GM12878 (cell line): ENCODE measurements around the gene GRIK2. TPM values are rescaled to one million over a fixed set of nuclear protein-coding genes. Genes with fewer than 3 reads are reported as not detected.

ENCODE experiments used
- ATAC-seq: fragments of 200-7000 bp; cut with Tn5 transposase; 3 replicates; pipeline ENCODE4 v1.9.1; 2020; ENCODE audit warnings: mild to moderate bottlenecking, moderate library complexity
- BruUV-seq: library from RNA; stranded (reverse); fragments of 400-500 nt; replicated peaks from 2 replicates; lab custom pipeline; 2021; lab: Mats Ljungman, UMichigan
- CTCF ChIA-PET: fragments of 300-600 bp; sonication (Branson Sonifier 250); formaldehyde crosslinking; extraction: SDS; loops from one replicate; lab custom pipeline; 2021; ENCODE audit warnings: inconsistent platforms; lab: Yijun Ruan, JAX
- POLR2A ChIA-PET: fragments of 350-600 bp; formaldehyde crosslinking; extraction: SDS; loops from one replicate; lab custom pipeline; 2021; ENCODE audit warnings: inconsistent platforms; lab: Charles Lee
- RAD21 ChIA-PET: fragments of 300-600 bp; sonication (Branson Sonifier 250); formaldehyde crosslinking; loops from one replicate; lab custom pipeline; 2023; ENCODE audit warnings: antibody characterized with exemption; ENCODE audit not compliant: unreplicated experiment; lab: Charles Lee
- SMC1A ChIA-PET: fragments of 300-600 bp; sonication (Branson Sonifier 250); formaldehyde crosslinking; loops from one replicate; lab custom pipeline; 2023; ENCODE audit not compliant: unreplicated experiment, uncharacterized antibody; lab: Charles Lee
- DNase-seq: peaks from one replicate; pipeline ENCODE4 v3.0.0-alpha.2; 2011; ENCODE audit warnings: low read depth, low spot score
- FAIRE-seq: peaks from 3 replicates; lab custom pipeline; 2011; peaks lifted over from hg19 to GRCh38; lab: Jason Lieb, UNC
- H2AFZ ChIP-seq: 2 replicates; pipeline ENCODE4 v1.6.0; 2011; ENCODE audit warnings: low read depth, low read length, control low read depth; ENCODE audit not compliant: control insufficient read depth
- H3K27ac ChIP-seq: 2 replicates; pipeline ENCODE4 v1.5.1; 2011; ENCODE audit warnings: control low read depth; ENCODE audit not compliant: control insufficient read depth, insufficient read depth
- H3K27me3 ChIP-seq, 2 experiments: replicated peaks in 1 of 2; 2 replicates each; pipeline versions ENCODE4 v1.6.0 to v1.6.1; 2011; ENCODE audit warnings: low read length in 1 of 2; ENCODE audit not compliant: control insufficient read depth in 2 of 2, insufficient read depth in 2 of 2
- H3K36me3 ChIP-seq, 2 experiments: 2 replicates each; pipeline ENCODE4 v1.5.1; 2011; ENCODE audit warnings: low read length in 1 of 2; ENCODE audit not compliant: control insufficient read depth in 2 of 2, insufficient read depth in 2 of 2
- H3K4me1 ChIP-seq: 2 replicates; pipeline ENCODE4 v1.6.1; 2011; ENCODE audit warnings: mild to moderate bottlenecking, low read length, moderate library complexity, mixed read lengths; ENCODE audit not compliant: control insufficient read depth, insufficient read depth
- H3K4me2 ChIP-seq: 2 replicates; pipeline ENCODE4 v1.6.0; 2011; ENCODE audit warnings: control low read depth; ENCODE audit not compliant: control insufficient read depth, insufficient read depth
- H3K4me3 ChIP-seq: fragments of 200-600 bp; sonication (generic); 2 replicates; pipeline ENCODE4 v1.5.1; 2016
- H3K79me2 ChIP-seq: 2 replicates; pipeline ENCODE4 v1.6.0; 2011; ENCODE audit warnings: low read length; ENCODE audit not compliant: control insufficient read depth, insufficient read depth
- H3K9ac ChIP-seq: 2 replicates; pipeline ENCODE4 v1.8.0; 2011; ENCODE audit warnings: low read length, control low read depth, mixed read lengths; ENCODE audit not compliant: control insufficient read depth, insufficient read depth
- H3K9me3 ChIP-seq: replicated peaks from 3 replicates; pipeline ENCODE4 v1.5.1; 2011; ENCODE audit warnings: mild to moderate bottlenecking, low read length; ENCODE audit not compliant: control insufficient read depth, insufficient read depth
- H4K20me1 ChIP-seq: 2 replicates; pipeline ENCODE4 v1.6.0; 2011; ENCODE audit not compliant: control insufficient read depth, insufficient read depth
- ATF7 ChIP-seq: fragments of 450-650 bp; IDR thresholded peaks from 2 replicates; pipeline ENCODE4 v1.6.1; 2016; ENCODE audit warnings: low read depth, mild to moderate bottlenecking
- CEBPB ChIP-seq, 2 experiments: fragments of 150-350 bp in 1 of 2; IDR thresholded peaks; 2 replicates each; pipeline ENCODE4 v1.6.1; 2012 to 2014; ENCODE audit warnings: low read depth in 2 of 2, low read length in 2 of 2, borderline replicate concordance in 1 of 2, inconsistent platforms in 1 of 2
- DPF2 ChIP-seq: fragments of 450-650 bp; IDR thresholded peaks from 2 replicates; pipeline ENCODE4 v1.6.1; 2017; ENCODE audit warnings: mild to moderate bottlenecking
- FOXK2 ChIP-seq: fragments of 450-650 bp; IDR thresholded peaks from 2 replicates; pipeline ENCODE4 v1.6.1; 2017; ENCODE audit warnings: mild to moderate bottlenecking, moderate library complexity
- JUNB ChIP-seq: IDR thresholded peaks from 2 replicates; pipeline ENCODE4 v1.6.1; 2016; ENCODE audit warnings: antibody characterized with exemption, mild to moderate bottlenecking
- KLF5 ChIP-seq: fragments of 450-650 bp; IDR thresholded peaks from 2 replicates; pipeline ENCODE4 v1.6.1; 2014; ENCODE audit warnings: mild to moderate bottlenecking; ENCODE audit not compliant: partially characterized antibody
- POLR2AphosphoS5 ChIP-seq: IDR thresholded peaks from 2 replicates; pipeline ENCODE4 v1.6.1; 2011; ENCODE audit warnings: mild to moderate bottlenecking, low read length, inconsistent platforms
- RUNX3 ChIP-seq: IDR thresholded peaks from 2 replicates; pipeline ENCODE4 v1.6.1; 2012; ENCODE audit warnings: low read length, inconsistent platforms
- SMAD1 ChIP-seq: fragments of 450-650 bp; IDR thresholded peaks from 2 replicates; pipeline ENCODE4 v1.6.1; 2018; ENCODE audit warnings: mild to moderate bottlenecking, low read depth; ENCODE audit not compliant: partially characterized antibody
- TCF7 ChIP-seq: IDR thresholded peaks from 2 replicates; pipeline ENCODE4 v1.6.1; 2014; ENCODE audit warnings: antibody characterized with exemption, borderline replicate concordance
- WGBS: methylation state at CpG from one replicate; pipeline ENCODE4 v1.1.6; 2016; ENCODE audit warnings: low lambda C conversion rate; ENCODE audit not compliant: insufficient replicate concordance, insufficient coverage; ENCODE audit errors: missing lambda C conversion rate; 5-methylcytosine and 5-hydroxymethylcytosine counted together
- in situ Hi-C: fragments of 300-500 bp; cut with MboI; formaldehyde crosslinking; loops from 9 replicates; pipeline ENCODE4 v1.14.3; 2018; ENCODE audit warnings: mixed read lengths
- intact Hi-C: fragments of 100-400 bp; cut with micrococcal nuclease; formaldehyde crosslinking; loops from one replicate; pipeline ENCODE4 v1.14.2; 2022; ENCODE audit not compliant: unreplicated experiment
- polyA plus RNA-seq, 11 experiments: library from polyadenylated mRNA; depleted of rRNA in 4 of 11; unstranded in 6 of 11; stranded (reverse) in 5 of 11; fragments of >200 nt; fragmentation: Nextera tagmentation in 4 of 11; fragmentation: Illumina TruSeq in 1 of 11; extraction: Ambion mirVana in 4 of 11; extraction: Trizol in 1 of 11; gene quantifications; 1 replicate in 1 of 11; 2 replicates in 10 of 11; pipeline versions ENCODE4 v1.2.1 to v1.2.3, GENCODE V29; 2011 to 2016; ENCODE audit warnings: inconsistent platforms in 2 of 11, missing spikeins in 2 of 11, low read depth in 1 of 11
- total RNA-seq, 4 experiments: library from RNA; depleted of rRNA in 3 of 4; stranded (reverse); fragments of >200 nt in 3 of 4; fragmentation: Illumina TruSeq in 1 of 4; extraction: Trizol in 1 of 4; gene quantifications; 2 replicates each; pipeline versions ENCODE4 v1.2.1 to v1.2.3, GENCODE V29; 2013 to 2021
- TF ChIP-seq, protein P1 (sequence below): fragments of 450-650 bp; IDR thresholded peaks from 2 replicates; pipeline ENCODE4 v1.6.1; 2018; ENCODE audit warnings: mild to moderate bottlenecking, low read depth, moderate library complexity; ENCODE audit not compliant: partially characterized antibody
- TF ChIP-seq, protein P2 (sequence below): fragments of 450-650 bp; IDR thresholded peaks from 2 replicates; pipeline ENCODE4 v1.6.1; 2016; ENCODE audit warnings: mild to moderate bottlenecking
- TF ChIP-seq, protein P3 (sequence below): fragments of 450-650 bp; IDR thresholded peaks from 2 replicates; pipeline ENCODE4 v1.6.1; 2018; ENCODE audit warnings: borderline replicate concordance, mild to moderate bottlenecking; ENCODE audit not compliant: partially characterized antibody

The GRIK2 gene
- total and polyA plus RNA-seq, 10 of the 15 experiments (the other 5 are each of a cell fraction or from before 2014, with no cell fraction given), result not detected

DNA sequence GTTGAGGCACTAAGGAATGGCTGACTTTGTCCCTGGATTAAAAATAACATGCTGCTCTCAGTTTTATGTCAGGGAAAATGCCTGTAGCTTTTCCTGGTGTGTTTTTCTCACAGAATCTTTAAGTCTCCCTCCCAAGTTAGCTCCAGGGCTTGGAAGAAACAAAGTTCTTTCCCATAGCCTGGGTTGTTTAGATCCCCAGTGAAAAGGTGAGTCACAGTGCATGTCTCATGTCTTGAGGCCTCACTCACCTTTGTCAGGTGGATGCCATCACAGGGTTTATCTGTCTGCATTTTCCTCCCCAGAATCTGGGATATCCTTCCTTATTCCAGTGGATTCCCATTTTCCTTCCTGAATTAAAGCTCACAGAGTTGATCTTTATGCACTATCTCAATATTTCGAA lies 722.4 kb downstream of the GRIK2 start:
- Histone ChIP-seq H3K27me3 (no peaks in the 10 kb centered on the region), H4K20me1 (no peaks in the 10 kb centered on the region), H3K4me3 (no peak overlapping the region), H3K36me3 (no peaks in the 10 kb centered on the region), H3K27ac (no peak overlapping the region), H3K9ac (no peak overlapping the region), H3K4me2 (no peak overlapping the region), H3K9me3 (no peaks in the 10 kb centered on the region), H3K4me1 (no peaks in the 10 kb centered on the region), H2AFZ (no peak overlapping the region), H3K79me2 (no peaks in the 10 kb centered on the region)
- WGBS, result 0% methylated on average over 1 of the region's 1 CpG
- BruUV-seq, result no TSS peak
- ChIA-PET POLR2A (no interaction called here), RAD21 (no interaction called here), CTCF (interaction anchor here (1.1 to 2.8 kb wide), 3 partner anchors 19 to 1008 kb away, joined by 3 to 14 read pairs (median 4); no protein-coding TSS in a partner anchor), SMC1A (interaction anchor here (1.2 to 1.3 kb wide), 2 partner anchors 504 to 1160 kb away, joined by 4 read pairs; no protein-coding TSS in a partner anchor)
- TF ChIP-seq, protein P1, sequence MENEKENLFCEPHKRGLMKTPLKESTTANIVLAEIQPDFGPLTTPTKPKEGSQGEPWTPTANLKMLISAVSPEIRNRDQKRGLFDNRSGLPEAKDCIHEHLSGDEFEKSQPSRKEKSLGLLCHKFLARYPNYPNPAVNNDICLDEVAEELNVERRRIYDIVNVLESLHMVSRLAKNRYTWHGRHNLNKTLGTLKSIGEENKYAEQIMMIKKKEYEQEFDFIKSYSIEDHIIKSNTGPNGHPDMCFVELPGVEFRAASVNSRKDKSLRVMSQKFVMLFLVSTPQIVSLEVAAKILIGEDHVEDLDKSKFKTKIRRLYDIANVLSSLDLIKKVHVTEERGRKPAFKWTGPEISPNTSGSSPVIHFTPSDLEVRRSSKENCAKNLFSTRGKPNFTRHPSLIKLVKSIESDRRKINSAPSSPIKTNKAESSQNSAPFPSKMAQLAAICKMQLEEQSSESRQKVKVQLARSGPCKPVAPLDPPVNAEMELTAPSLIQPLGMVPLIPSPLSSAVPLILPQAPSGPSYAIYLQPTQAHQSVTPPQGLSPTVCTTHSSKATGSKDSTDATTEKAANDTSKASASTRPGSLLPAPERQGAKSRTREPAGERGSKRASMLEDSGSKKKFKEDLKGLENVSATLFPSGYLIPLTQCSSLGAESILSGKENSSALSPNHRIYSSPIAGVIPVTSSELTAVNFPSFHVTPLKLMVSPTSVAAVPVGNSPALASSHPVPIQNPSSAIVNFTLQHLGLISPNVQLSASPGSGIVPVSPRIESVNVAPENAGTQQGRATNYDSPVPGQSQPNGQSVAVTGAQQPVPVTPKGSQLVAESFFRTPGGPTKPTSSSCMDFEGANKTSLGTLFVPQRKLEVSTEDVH, result no peak
- no peak for TF ChIP-seq ATF7
- no peak for TF ChIP-seq POLR2AphosphoS5
- TF ChIP-seq, protein P2, sequence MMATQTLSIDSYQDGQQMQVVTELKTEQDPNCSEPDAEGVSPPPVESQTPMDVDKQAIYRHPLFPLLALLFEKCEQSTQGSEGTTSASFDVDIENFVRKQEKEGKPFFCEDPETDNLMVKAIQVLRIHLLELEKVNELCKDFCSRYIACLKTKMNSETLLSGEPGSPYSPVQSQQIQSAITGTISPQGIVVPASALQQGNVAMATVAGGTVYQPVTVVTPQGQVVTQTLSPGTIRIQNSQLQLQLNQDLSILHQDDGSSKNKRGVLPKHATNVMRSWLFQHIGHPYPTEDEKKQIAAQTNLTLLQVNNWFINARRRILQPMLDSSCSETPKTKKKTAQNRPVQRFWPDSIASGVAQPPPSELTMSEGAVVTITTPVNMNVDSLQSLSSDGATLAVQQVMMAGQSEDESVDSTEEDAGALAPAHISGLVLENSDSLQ, result no peak
- no peak for TF ChIP-seq KLF5
- TF ChIP-seq CEBPB (IDR thresholded peaks at IDR 0.05; ENCODE audit: borderline replicate concordance in 1 of 2, low read depth in 2 of 2, low read length in 2 of 2), result no peak
- no peak for TF ChIP-seq DPF2
- no peak for TF ChIP-seq TCF7
- TF ChIP-seq JUNB, result no peak
- TF ChIP-seq FOXK2, result no peak
- no peak for TF ChIP-seq SMAD1
- no peak for TF ChIP-seq RUNX3
- TF ChIP-seq, protein P3, sequence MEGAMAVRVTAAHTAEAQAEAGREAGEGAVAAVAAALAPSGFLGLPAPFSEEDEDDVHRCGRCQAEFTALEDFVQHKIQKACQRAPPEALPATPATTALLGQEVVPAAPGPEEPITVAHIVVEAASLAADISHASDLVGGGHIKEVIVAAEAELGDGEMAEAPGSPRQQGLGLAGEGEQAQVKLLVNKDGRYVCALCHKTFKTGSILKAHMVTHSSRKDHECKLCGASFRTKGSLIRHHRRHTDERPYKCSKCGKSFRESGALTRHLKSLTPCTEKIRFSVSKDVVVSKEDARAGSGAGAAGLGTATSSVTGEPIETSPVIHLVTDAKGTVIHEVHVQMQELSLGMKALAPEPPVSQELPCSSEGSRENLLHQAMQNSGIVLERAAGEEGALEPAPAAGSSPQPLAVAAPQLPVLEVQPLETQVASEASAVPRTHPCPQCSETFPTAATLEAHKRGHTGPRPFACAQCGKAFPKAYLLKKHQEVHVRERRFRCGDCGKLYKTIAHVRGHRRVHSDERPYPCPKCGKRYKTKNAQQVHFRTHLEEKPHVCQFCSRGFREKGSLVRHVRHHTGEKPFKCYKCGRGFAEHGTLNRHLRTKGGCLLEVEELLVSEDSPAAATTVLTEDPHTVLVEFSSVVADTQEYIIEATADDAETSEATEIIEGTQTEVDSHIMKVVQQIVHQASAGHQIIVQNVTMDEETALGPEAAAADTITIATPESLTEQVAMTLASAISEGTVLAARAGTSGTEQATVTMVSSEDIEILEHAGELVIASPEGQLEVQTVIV, result no peak
- DNase-seq (no peak), FAIRE-seq (no peak), ATAC-seq (no peak)
- intact Hi-C loops (loop anchor here (2.0 to 10.0 kb wide), 2 partner anchors 19 to 1009 kb away; no protein-coding TSS in a partner anchor), in situ Hi-C loops (no loop called here)
